GM18511 (cell line): ENCODE results near the gene KCNK4.

Experiments
- ATAC-seq: cut with Tn5 transposase; IDR thresholded peaks from one replicate; pipeline ENCODE4 v1.9.1; 2021; ENCODE audit warnings: mild to moderate bottlenecking, moderate library complexity; ENCODE audit not compliant: unreplicated experiment

Gene KCNK4

GRCh38 chr11:64289002-64289564, 2.0 kb upstream of the KCNK4 start:
- no peak for ATAC-seq

- ATAC-seq, result no peak
These were observed 495 bp upstream of the KCNK4 start for GRCh38 chr11:64290352-64291261.

GRCh38 chr11:64291752-64292459, 804 bp downstream of the KCNK4 start:
- no peak for ATAC-seq

- ATAC-seq, result no peak
These were observed 1.6 kb downstream of the KCNK4 start for GRCh38 chr11:64292460-64293254.

- ATAC-seq, result no peak
These were observed 3.7 kb downstream of the KCNK4 start for GRCh38 chr11:64294774-64295173.

GRCh38 chr11:64295760-64296159, 4.7 kb downstream of the KCNK4 start:
- ATAC-seq, result no peak

GRCh38 chr11:64296236-64296635, 5.1 kb downstream of the KCNK4 start:
- ATAC-seq, result no peak

- no peak for ATAC-seq
These were observed 6.0 kb downstream of the KCNK4 start for GRCh38 chr11:64296830-64297698.

- ATAC-seq, result no peak
These were observed 6.7 kb downstream of the KCNK4 start for GRCh38 chr11:64297699-64298358.

- no peak for ATAC-seq
These were observed 8.1 kb downstream of the KCNK4 start for GRCh38 chr11:64298966-64299846.

- ATAC-seq, result no peak
These were observed 8.9 kb downstream of the KCNK4 start, which contains the start of gene CATSPERZ for GRCh38 chr11:64299847-64300648. Gene CATSPERZ (plus strand): TSS chr11:64300358. CDS start chr11:64300411, 53 bp downstream.

- ATAC-seq, result no peak
These were observed 12.3 kb downstream of the KCNK4 start for GRCh38 chr11:64303109-64304031.

GRCh38 chr11:64304032-64304315, 12.9 kb downstream of the KCNK4 start:
- no peak for ATAC-seq

GRCh38 chr11:64304316-64305072, 13.4 kb downstream of the KCNK4 start:
- peak; percentile 41 for ATAC-seq

- peak; percentile 63 for ATAC-seq
These were observed 14.1 kb downstream of the KCNK4 start, which contains the start of gene ESRRA for GRCh38 chr11:64305075-64305690. Gene ESRRA (plus strand): TSS chr11:64305524. CDS start chr11:64307180, 1,656 bp downstream.
